HG03342 (cell line): ENCODE results near the gene CRYBA4.

ENCODE experiments used
- ATAC-seq: cut with Tn5 transposase; IDR thresholded peaks from one replicate; pipeline ENCODE4 v1.9.1; 2021; ENCODE audit warnings: mild to moderate bottlenecking, moderate library complexity; ENCODE audit not compliant: unreplicated experiment

CRYBA4 gene

GRCh38 chr22:26620197-26620596 lies 1.6 kb upstream of the CRYBA4 start:
- no peak for ATAC-seq

GRCh38 chr22:26623984-26624383 lies 2.2 kb downstream of the CRYBA4 start:
- ATAC-seq = no peak

GRCh38 chr22:26624803-26625202 lies 3.0 kb downstream of the CRYBA4 start:
- no peak for ATAC-seq

- ATAC-seq = no peak
Observed at GRCh38 chr22:26629988-26630761, 8.4 kb downstream of the CRYBA4 start.

- ATAC-seq = no peak
Observed at GRCh38 chr22:26631282-26631681, 9.5 kb downstream of the CRYBA4 start.

- no peak for ATAC-seq
Observed at GRCh38 chr22:26632422-26633155, 10.8 kb downstream of the CRYBA4 start.

- no peak for ATAC-seq
Observed at GRCh38 chr22:26634189-26634588, 12.4 kb downstream of the CRYBA4 start.

- ATAC-seq = no peak
Observed at GRCh38 chr22:26635117-26635516, 13.4 kb downstream of the CRYBA4 start.

- no peak for ATAC-seq
Observed at GRCh38 chr22:26636296-26636695, 14.5 kb downstream of the CRYBA4 start.

- ATAC-seq = no peak
Observed at GRCh38 chr22:26642465-26643417, 21.0 kb downstream of the CRYBA4 start.

GRCh38 chr22:26643418-26644100 lies 21.8 kb downstream of the CRYBA4 start:
- ATAC-seq = no peak

- ATAC-seq = no peak
Observed at GRCh38 chr22:26646158-26646557, 24.4 kb downstream of the CRYBA4 start.

GRCh38 chr22:26648011-26648497 lies 26.3 kb downstream of the CRYBA4 start:
- ATAC-seq = no peak

- ATAC-seq = no peak
Observed at GRCh38 chr22:26648528-26649388, 27.0 kb downstream of the CRYBA4 start.

- ATAC-seq = no peak
Observed at GRCh38 chr22:26650722-26651421, 29.1 kb downstream of the CRYBA4 start.

- ATAC-seq = no peak
Observed at GRCh38 chr22:26651815-26652214, 30.1 kb downstream of the CRYBA4 start.

GRCh38 chr22:26656891-26657851 lies 35.4 kb downstream of the CRYBA4 start, which contains the start of gene MIAT:
MIAT (plus strand) TSS chr22:26657588.
- ATAC-seq = peak; percentile 52

- ATAC-seq = no peak
Observed at GRCh38 chr22:26658161-26658560, 36.4 kb downstream of the CRYBA4 start.
